Measurements from ENCODE around the gene SLC4A11. TPM values are rescaled to one million over a fixed set of nuclear protein-coding genes. Genes with fewer than 3 reads are reported as not detected.

The SLC4A11 gene
- total and polyA plus RNA-seq, 9 donors = 0.12 to 10.2 (median 0.74) TPM; not detected in 1

GRCh38 chr20:3203315-3204123, 35.5 kb downstream of the SLC4A11 start:
- no peaks in the 10 kb centered on the region for H3K36me3 ChIP-seq

DNA sequence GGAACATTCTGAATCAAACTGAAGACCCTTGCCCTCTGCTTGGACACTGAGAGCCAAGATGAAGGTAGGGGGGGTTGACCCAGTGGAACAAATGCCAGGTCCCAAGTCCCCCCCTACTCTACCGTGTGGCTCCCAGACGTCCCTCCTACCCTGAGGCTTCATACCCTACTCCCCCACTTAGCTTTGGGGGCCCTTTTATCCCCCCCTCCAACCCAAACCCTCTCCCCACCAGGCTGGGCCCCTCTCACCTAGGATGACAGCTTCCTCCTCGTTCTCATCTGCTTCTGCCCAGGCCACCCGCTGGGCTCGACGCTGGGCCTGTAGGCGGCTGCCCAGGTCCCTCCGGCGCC, 36.0 kb downstream of the SLC4A11 start:
- Histone ChIP-seq H3K27me3 (no peaks in the 10 kb centered on the region), H3K27ac (peak overlapping the region in 1 of 2 donors; percentile 24)
- intact Hi-C loops (cut with DNase I) = no loop called here

More at GRCh38 chr20:3203315-3204123, 35.5 kb downstream of the SLC4A11 start:
- H3K27ac ChIP-seq = peak overlapping the region in 1 of 2 donors; percentile 24
- TF ChIP-seq EP300 (IDR thresholded peaks at IDR 0.05) = no peak
- no peak for TF ChIP-seq POLR2A (IDR thresholded peaks at IDR 0.05)
- TF ChIP-seq, protein P1, sequence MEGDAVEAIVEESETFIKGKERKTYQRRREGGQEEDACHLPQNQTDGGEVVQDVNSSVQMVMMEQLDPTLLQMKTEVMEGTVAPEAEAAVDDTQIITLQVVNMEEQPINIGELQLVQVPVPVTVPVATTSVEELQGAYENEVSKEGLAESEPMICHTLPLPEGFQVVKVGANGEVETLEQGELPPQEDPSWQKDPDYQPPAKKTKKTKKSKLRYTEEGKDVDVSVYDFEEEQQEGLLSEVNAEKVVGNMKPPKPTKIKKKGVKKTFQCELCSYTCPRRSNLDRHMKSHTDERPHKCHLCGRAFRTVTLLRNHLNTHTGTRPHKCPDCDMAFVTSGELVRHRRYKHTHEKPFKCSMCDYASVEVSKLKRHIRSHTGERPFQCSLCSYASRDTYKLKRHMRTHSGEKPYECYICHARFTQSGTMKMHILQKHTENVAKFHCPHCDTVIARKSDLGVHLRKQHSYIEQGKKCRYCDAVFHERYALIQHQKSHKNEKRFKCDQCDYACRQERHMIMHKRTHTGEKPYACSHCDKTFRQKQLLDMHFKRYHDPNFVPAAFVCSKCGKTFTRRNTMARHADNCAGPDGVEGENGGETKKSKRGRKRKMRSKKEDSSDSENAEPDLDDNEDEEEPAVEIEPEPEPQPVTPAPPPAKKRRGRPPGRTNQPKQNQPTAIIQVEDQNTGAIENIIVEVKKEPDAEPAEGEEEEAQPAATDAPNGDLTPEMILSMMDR (IDR thresholded peaks at IDR 0.05) = no peak
- H3K4me3 ChIP-seq = peak overlapping the region; percentile 70
- intact Hi-C loops (cut with DNase I) = no loop called here
- no peaks in the 10 kb centered on the region for H3K9me3 ChIP-seq
- DNase-seq = peak in 1 of 5 donors; percentile 37
- peaks cover 7% of the 10 kb centered on the region for H3K4me1 ChIP-seq (ENCODE audit: insufficient read depth)
- WGBS, 3 donors = 10 to 11% (median 10%) methylated on average over 31 of the region's 31 CpGs
- H3K27me3 ChIP-seq = no peaks in the 10 kb centered on the region

DNA sequence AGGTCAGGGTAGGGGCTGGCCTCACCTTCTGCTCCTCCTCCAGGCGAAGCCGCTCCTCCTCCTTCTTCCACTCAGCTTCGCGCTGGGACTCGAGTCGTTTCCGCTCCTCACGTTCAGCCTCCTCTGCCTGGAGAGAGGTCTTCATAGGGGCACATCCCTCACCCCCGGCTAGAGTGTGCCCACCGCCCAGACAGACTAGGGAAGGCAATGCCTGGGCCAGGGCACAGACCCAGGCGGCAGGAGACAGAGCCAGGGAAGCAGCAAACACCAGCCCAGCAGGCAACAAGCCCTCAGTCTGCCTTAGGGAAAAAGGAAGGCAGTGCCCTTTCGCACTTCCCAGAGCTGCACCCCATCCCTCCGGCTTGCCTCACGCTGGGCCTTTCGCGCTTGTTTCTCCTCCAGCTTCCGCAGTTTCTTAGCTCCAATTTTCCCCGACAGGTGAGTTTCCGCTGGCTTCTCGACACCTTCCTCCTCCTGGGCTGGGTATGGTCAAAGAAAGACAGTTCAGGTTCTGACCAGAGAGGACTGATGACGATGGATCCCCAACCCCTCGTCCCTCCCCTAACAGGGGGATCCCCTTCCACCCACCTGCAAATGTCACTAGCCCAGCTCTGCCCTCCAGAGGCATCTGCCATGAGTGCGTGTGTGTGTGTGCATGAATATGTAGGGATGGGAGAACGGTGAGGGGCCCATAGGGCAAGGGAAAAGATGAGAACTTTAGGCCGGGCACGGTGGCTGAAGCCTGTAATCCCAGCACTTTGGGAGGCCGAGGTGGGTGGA, 38.8 kb downstream of the SLC4A11 start:
- no peak for DNase-seq
- intact Hi-C loops (cut with DNase I) = no loop called here
- no peaks in the 10 kb centered on the region for H3K27me3 ChIP-seq
- no peaks in the 10 kb centered on the region for H3K9me3 ChIP-seq
- peaks cover 7% of the 10 kb centered on the region for H3K4me1 ChIP-seq (ENCODE audit: insufficient read depth)
- no peak overlapping the region for H3K27ac ChIP-seq
- 86 to 92% (median 88%) methylated on average over 27 of the region's 27 CpGs for WGBS, 3 donors
- H3K36me3 ChIP-seq = no peaks in the 10 kb centered on the region
- TF ChIP-seq, protein P1 (IDR thresholded peaks at IDR 0.05) = no peak
- TF ChIP-seq POLR2A (IDR thresholded peaks at IDR 0.05) (no peak), EP300 (IDR thresholded peaks at IDR 0.05) (no peak)
- no peak overlapping the region for H3K4me3 ChIP-seq

More for the DNA sequence above, 36.0 kb downstream of the SLC4A11 start:
- Histone ChIP-seq H3K4me1 (ENCODE audit: insufficient read depth) (peaks cover 7% of the 10 kb centered on the region), H3K9me3 (no peaks in the 10 kb centered on the region), H3K4me3 (peak overlapping the region; percentile 70), H3K36me3 (no peaks in the 10 kb centered on the region)
- 43 to 50% (median 49%) methylated on average over 9 of the region's 9 CpGs for WGBS, 3 donors
- TF ChIP-seq POLR2A (IDR thresholded peaks at IDR 0.05) = no peak
- no peak for DNase-seq

- no peak for DNase-seq
- TF ChIP-seq EP300 (IDR thresholded peaks at IDR 0.05) (no peak), POLR2A (IDR thresholded peaks at IDR 0.05) (no peak)
- TF ChIP-seq, protein P1 (IDR thresholded peaks at IDR 0.05) = no peak
- Histone ChIP-seq H3K4me1 (ENCODE audit: insufficient read depth) (peaks cover 7% of the 10 kb centered on the region), H3K4me3 (no peak overlapping the region), H3K36me3 (no peaks in the 10 kb centered on the region), H3K27ac (no peak overlapping the region), H3K9me3 (no peaks in the 10 kb centered on the region), H3K27me3 (no peaks in the 10 kb centered on the region)
- WGBS, 3 donors = 45 to 73% (median 49%) methylated on average over 2 of the region's 2 CpGs
- intact Hi-C loops (cut with DNase I) = no loop called here
Observed at GRCh38 chr20:3199206-3199605, 39.8 kb downstream of the SLC4A11 start.

Measured in ovary (tissue), 9 donors.